Kidney epithelial cell (primary cell): Measurements from ENCODE around the gene FGF22. TPM values are rescaled to one million over a fixed set of nuclear protein-coding genes. Genes with fewer than 3 reads are reported as not detected.
A peak's percentile ranks its signal among the peaks of the same experiment; 100 is the strongest.

Experiments
- DNase-seq: peaks from one replicate; pipeline ENCODE4 v3.0.0-alpha.2; 2010; ENCODE audit warnings: low read depth
- H3K27me3 ChIP-seq: 2 replicates; pipeline ENCODE4 v1.6.0; 2011; ENCODE audit warnings: low read length; ENCODE audit not compliant: control insufficient read depth, insufficient read depth
- H3K36me3 ChIP-seq: 2 replicates; pipeline ENCODE4 v1.5.1; 2011; ENCODE audit warnings: low read length; ENCODE audit not compliant: control insufficient read depth, insufficient read depth
- H3K4me3 ChIP-seq: 2 replicates; pipeline ENCODE4 v1.5.1; 2011; ENCODE audit warnings: low read depth, mild to moderate bottlenecking, control low read depth, low read length
- total RNA-seq: library from RNA; depleted of rRNA; stranded (reverse); fragments of >200 nt; gene quantifications from 2 replicates; pipeline ENCODE4 v1.2.3, GENCODE V29; 2015
- TF ChIP-seq, protein P1 (sequence below): IDR thresholded peaks from 2 replicates; pipeline ENCODE4 v1.5.1; 2011; ENCODE audit warnings: mild to moderate bottlenecking, moderate library complexity, low read length, control low read depth, inconsistent platforms; ENCODE audit not compliant: insufficient read depth, poor library complexity, severe bottlenecking

FGF22 gene
- total RNA-seq, 1 donor from 2014 or later = not detected

DNA sequence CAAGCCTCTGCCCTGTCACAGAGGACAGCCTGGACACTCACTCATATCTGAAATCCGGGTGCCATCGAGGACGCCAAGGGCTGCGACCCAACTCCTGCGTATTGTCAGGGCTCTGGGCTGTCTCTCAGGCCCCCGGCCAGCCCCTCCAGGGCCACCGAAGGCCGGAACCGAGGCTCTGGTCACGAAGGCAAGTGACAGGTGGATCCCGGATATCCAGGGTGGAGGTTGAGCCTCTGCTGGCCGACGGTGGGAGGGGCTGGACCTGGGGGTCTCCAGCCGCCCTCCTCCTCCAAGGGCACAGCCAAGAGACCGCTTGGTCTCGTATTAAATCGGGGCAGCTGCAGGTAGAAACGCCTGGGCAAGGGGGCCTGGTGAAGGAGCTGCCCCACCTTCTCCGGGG is 17.9 kb downstream of the FGF22 start:
- no peaks in the 10 kb centered on the region for H3K36me3 ChIP-seq
- no peak overlapping the region for H3K4me3 ChIP-seq

DNA sequence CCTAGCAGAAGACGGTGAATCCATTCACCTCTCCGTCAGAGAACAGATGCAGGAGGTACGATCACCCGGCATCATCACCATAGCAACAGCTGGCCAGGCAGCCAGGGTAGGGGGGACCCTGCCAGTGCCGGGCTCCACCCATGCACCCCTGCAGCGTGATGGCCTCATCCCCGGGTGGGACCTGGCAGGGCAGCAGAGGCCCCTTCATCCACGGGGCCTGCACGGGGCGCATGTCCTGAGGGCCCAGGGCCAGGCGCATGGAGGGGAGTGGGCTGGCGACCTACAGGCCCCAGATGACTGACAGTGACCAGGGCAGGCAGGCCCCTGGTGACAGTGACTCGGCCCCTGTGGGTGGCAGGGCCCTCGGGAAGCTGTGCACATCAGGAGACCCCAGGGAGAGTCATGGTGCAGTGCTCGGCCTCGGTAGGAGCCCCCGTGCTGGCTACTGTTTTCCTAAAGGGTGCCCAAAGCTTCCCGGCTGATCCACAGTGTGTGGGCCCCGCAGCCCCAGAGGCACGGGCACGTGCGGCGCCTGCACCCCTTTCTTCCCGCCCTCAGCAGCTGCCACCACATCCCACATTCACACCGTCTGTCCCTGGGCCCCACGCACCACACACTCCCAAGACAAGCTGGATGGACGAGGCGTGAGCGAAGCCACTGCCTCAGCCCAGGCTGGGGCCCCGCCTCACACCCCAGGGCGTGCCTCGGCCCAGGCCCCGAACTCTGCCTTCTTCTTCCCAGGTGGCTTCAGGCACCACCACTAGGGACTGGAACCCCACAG is 18.6 kb downstream of the FGF22 start:
- Histone ChIP-seq H3K36me3 (no peaks in the 10 kb centered on the region), H3K27me3 (no peaks in the 10 kb centered on the region), H3K4me3 (no peak overlapping the region)
- no peak for DNase-seq
- TF ChIP-seq, protein P1, sequence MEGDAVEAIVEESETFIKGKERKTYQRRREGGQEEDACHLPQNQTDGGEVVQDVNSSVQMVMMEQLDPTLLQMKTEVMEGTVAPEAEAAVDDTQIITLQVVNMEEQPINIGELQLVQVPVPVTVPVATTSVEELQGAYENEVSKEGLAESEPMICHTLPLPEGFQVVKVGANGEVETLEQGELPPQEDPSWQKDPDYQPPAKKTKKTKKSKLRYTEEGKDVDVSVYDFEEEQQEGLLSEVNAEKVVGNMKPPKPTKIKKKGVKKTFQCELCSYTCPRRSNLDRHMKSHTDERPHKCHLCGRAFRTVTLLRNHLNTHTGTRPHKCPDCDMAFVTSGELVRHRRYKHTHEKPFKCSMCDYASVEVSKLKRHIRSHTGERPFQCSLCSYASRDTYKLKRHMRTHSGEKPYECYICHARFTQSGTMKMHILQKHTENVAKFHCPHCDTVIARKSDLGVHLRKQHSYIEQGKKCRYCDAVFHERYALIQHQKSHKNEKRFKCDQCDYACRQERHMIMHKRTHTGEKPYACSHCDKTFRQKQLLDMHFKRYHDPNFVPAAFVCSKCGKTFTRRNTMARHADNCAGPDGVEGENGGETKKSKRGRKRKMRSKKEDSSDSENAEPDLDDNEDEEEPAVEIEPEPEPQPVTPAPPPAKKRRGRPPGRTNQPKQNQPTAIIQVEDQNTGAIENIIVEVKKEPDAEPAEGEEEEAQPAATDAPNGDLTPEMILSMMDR = no peak

More for the DNA sequence above, 17.9 kb downstream of the FGF22 start:
- no peak for DNase-seq
- TF ChIP-seq, protein P1 = no peak
- no peaks in the 10 kb centered on the region for H3K27me3 ChIP-seq

DNA sequence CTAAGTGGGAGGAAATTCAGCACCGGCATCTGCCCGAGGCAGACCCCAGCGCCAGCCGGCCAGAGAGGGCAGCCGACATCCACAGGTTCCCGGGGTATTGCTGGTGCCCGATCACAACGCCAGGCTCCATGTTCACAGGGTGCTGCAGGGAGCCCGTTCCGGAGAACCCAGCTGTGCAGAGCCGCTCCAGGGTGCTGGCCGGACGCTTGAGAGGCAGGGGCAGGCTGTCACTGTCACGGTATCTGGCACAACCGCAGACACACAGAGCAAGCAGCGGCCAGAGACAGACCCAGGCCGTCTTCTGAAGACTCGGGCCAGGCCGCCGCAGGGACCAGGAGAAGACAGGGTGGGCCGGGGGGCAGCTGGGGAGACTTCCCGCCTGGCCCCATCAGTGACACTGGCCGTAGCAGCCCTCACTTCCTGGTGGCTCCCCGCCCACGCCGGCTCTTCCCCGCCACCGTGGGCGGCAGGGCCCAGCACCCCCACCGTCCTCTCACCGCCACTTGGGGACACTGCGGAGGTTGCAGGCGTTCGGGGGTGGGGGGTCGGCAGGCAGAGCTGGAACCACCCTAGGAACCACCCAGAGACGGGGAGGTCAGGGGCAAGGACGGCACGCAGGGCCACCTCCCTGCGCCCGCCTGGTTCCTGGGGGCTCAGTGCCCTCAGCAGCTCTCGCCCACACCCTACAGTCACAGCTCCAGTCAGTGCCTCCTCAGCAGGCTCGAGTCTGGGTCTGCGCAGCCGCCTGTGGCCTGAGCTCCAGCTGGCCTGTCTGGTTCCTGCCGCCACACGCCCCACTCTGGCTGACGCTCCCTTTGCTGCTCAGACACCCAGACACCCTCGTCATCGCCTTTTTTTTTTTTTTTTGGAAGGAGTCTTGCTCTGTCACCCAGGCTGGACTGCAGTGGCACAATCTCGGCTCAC is 19.5 kb downstream of the FGF22 start:
- Histone ChIP-seq H3K36me3 (no peaks in the 10 kb centered on the region), H3K27me3 (no peaks in the 10 kb centered on the region), H3K4me3 (no peak overlapping the region)
- DNase-seq = no peak
- TF ChIP-seq, protein P1 = no peak

DNA sequence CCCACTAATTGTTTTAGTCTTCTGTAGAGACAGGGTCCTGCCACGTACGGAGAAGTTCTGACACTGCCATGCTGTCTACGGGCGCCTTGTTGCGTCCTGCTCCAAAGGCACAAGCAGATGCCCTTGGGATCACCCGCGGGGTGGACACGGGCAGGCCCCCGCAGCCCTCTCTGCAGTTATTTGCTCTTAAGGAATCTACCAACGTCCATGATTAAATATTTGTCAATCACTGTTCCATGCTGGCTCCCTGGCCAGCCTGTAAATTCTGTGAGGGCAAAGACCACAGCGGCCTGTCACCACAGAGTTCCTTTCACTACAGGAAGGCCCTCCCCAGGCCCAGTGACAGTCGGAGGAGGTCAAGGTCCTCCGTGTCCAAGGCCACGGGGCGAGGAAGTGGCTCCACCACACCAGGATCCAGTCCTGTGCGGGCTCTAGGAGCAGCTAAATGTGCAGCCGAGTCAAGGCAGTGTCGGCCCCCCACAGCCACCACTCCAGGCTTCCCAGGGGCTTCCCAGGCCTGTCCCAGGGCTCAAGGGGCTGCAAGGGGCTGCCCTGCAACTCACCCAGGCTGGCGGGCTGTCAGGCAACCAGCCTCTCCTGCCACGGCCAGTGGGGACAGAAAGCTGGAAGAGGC is 21.2 kb downstream of the FGF22 start:
- H3K4me3 ChIP-seq = peak overlapping the region; percentile 95
- TF ChIP-seq, protein P1 = no peak
- DNase-seq = no peak
- H3K36me3 ChIP-seq = no peaks in the 10 kb centered on the region
- no peaks in the 10 kb centered on the region for H3K27me3 ChIP-seq

DNA sequence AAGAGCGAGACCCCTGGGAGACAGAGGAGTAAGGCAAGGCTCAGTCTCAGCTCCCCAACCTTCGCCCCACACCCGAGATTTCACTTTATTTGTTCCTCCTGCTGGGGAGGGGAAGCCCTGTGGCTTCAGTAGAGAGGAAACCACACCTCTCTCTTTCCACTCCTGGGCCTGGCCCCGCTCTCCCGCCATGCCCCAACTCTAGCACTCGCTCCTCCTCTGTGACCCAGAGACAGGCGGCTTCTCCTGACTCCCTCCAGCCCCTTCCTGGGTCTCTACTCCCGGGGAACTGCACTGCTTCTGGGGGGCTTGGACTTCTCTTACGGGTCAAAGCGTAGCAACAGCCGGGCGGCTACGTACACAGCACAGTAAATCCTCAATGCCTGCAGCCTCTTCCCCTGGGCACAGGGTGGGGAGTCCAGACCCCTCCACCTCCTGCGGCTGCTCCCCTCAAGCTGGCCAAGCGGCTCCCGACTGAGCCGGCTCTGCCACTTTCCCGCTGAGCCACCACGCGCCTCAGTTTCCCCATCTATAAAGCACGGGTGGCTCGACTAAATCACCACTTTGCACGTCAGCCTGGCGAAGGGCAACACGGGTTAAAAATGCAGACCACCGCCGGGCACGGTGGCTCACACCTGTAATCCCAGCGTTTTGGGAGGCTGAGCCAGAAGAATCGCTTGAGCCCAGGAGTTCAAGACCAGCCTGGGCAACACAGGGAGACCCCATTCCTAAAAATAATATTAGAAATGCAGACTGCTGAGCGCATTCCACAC is 21.9 kb downstream of the FGF22 start:
- TF ChIP-seq, protein P1 = no peak
- DNase-seq = no peak
- H3K27me3 ChIP-seq = no peaks in the 10 kb centered on the region

More for the DNA sequence above, 21.9 kb downstream of the FGF22 start:
- H3K4me3 ChIP-seq = peak overlapping the region; percentile 95
- H3K36me3 ChIP-seq = no peaks in the 10 kb centered on the region
